ENCODE measurements around the gene KIAA0586. TPM values are rescaled to one million over a fixed set of nuclear protein-coding genes. Genes with fewer than 3 reads are reported as not detected.

Gene KIAA0586
- total RNA-seq, 1 experiment from 2014 or later: 26.2 TPM

GRCh38 chr14:58562141-58562540 is 134.6 kb downstream of the KIAA0586 start:
- ChIA-PET CTCF (no interaction called here), POLR2A (interaction anchor here (0.6 kb wide), 1 partner anchor 19 kb away, joined by 3 read pairs; no protein-coding TSS in a partner anchor)
- H3K4me3 Mint-ChIP-seq (ENCODE audit: unreplicated experiment): no peak overlapping the region
- no peaks in the 10 kb centered on the region for H3K9me3 Mint-ChIP-seq (ENCODE audit: unreplicated experiment)
- H3K36me3 Mint-ChIP-seq (ENCODE audit: insufficient read depth, unreplicated experiment): no peaks in the 10 kb centered on the region
- no peak for TF ChIP-seq CTCF (IDR thresholded peaks at IDR 0.05; ENCODE audit: unreplicated experiment)
- H3K27me3 Mint-ChIP-seq (ENCODE audit: insufficient read depth, unreplicated experiment): no peaks in the 10 kb centered on the region
- H3K27ac Mint-ChIP-seq (ENCODE audit: low read depth, unreplicated experiment): no peak overlapping the region
- DNase-seq (ENCODE audit: unreplicated experiment): no peak
- intact Hi-C loops (cut with micrococcal nuclease): no loop called here
- BruUV-seq (replicated peaks): no TSS peak
- H3K4me1 Mint-ChIP-seq (ENCODE audit: insufficient read depth, unreplicated experiment): no peaks in the 10 kb centered on the region

- DNase-seq (ENCODE audit: unreplicated experiment): no peak
- Mint-ChIP-seq H3K27me3 (ENCODE audit: insufficient read depth, unreplicated experiment) (no peaks in the 10 kb centered on the region), H3K36me3 (ENCODE audit: insufficient read depth, unreplicated experiment) (no peaks in the 10 kb centered on the region), H3K27ac (ENCODE audit: low read depth, unreplicated experiment) (no peak overlapping the region), H3K4me3 (ENCODE audit: unreplicated experiment) (no peak overlapping the region), H3K4me1 (ENCODE audit: insufficient read depth, unreplicated experiment) (no peaks in the 10 kb centered on the region), H3K9me3 (ENCODE audit: unreplicated experiment) (no peaks in the 10 kb centered on the region)
- BruUV-seq (replicated peaks): no TSS peak
- intact Hi-C loops (cut with micrococcal nuclease): no loop called here
- ChIA-PET POLR2A (no interaction called here), CTCF (no interaction called here)
- no peak for TF ChIP-seq CTCF (IDR thresholded peaks at IDR 0.05; ENCODE audit: unreplicated experiment)
Observed at GRCh38 chr14:58563978-58564377, 136.5 kb downstream of the KIAA0586 start.

GRCh38 chr14:58565832-58566231 is 138.3 kb downstream of the KIAA0586 start:
- H3K9me3 Mint-ChIP-seq (ENCODE audit: unreplicated experiment): no peaks in the 10 kb centered on the region
- no peak overlapping the region for H3K27ac Mint-ChIP-seq (ENCODE audit: low read depth, unreplicated experiment)
- intact Hi-C loops (cut with micrococcal nuclease): no loop called here
- no peaks in the 10 kb centered on the region for H3K36me3 Mint-ChIP-seq (ENCODE audit: insufficient read depth, unreplicated experiment)
- no peak for DNase-seq (ENCODE audit: unreplicated experiment)
- ChIA-PET POLR2A (interaction anchor here (0.6 kb wide), 1 partner anchor 44 kb away, joined by 3 read pairs; no protein-coding TSS in a partner anchor), CTCF (interaction anchor here (0.6 kb wide), 1 partner anchor 19 kb away, joined by 3 read pairs; no protein-coding TSS in a partner anchor)
- H3K4me1 Mint-ChIP-seq (ENCODE audit: insufficient read depth, unreplicated experiment): no peaks in the 10 kb centered on the region
- no TSS peak for BruUV-seq (replicated peaks)
- H3K27me3 Mint-ChIP-seq (ENCODE audit: insufficient read depth, unreplicated experiment): no peaks in the 10 kb centered on the region
- no peak overlapping the region for H3K4me3 Mint-ChIP-seq (ENCODE audit: unreplicated experiment)
- TF ChIP-seq CTCF (IDR thresholded peaks at IDR 0.05; ENCODE audit: unreplicated experiment): no peak

- H3K27ac Mint-ChIP-seq (ENCODE audit: low read depth, unreplicated experiment): no peak overlapping the region
- no peak overlapping the region for H3K4me3 Mint-ChIP-seq (ENCODE audit: unreplicated experiment)
- H3K9me3 Mint-ChIP-seq (ENCODE audit: unreplicated experiment): no peaks in the 10 kb centered on the region
- intact Hi-C loops (cut with micrococcal nuclease): no loop called here
- ChIA-PET CTCF (no interaction called here), POLR2A (no interaction called here)
- H3K4me1 Mint-ChIP-seq (ENCODE audit: insufficient read depth, unreplicated experiment): no peaks in the 10 kb centered on the region
- no peak for TF ChIP-seq CTCF (IDR thresholded peaks at IDR 0.05; ENCODE audit: unreplicated experiment)
- BruUV-seq (replicated peaks): no TSS peak
- no peaks in the 10 kb centered on the region for H3K27me3 Mint-ChIP-seq (ENCODE audit: insufficient read depth, unreplicated experiment)
- H3K36me3 Mint-ChIP-seq (ENCODE audit: insufficient read depth, unreplicated experiment): no peaks in the 10 kb centered on the region
- DNase-seq (ENCODE audit: unreplicated experiment): no peak
Observed at GRCh38 chr14:58566979-58567378, 139.5 kb downstream of the KIAA0586 start.

All from MCF 10A (cell line).